Measurements from ENCODE around the gene NT5C1B.

DNA sequence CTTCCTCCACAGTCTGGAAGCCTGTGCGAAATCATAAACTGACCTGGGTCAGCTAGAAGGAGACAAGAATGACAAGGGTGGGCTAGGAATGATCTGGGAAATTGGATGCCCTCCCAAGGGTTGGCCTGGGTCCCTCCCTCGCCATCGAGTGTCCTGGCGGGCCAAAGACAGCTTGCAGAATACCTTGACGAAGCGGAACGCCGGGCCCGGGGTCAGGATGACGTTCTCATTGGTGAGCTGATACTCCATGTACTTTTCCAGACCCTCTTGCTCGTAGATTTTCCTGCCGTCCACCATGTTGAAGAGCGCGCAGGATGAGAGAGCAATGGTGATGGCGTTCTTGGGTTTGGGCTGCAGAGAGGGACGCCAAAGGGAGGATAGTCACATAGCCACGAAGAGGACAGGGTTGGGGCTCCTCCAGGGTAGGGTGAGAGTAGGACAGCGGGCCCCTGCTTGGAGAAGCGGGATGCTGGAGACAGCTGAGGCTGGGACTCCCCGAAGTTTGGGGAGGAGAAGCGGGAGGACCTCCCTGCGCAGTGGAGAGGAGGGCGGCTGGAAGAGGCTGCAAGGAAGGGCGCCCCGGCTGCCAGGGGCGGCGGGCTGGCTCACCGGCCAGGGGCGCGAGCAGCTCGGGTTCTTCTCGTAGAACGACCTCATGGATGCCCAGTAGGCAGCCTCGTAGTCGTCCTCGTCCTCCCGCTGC, 5.3 kb downstream of the NT5C1B start:
- TF ChIP-seq POLR2AphosphoS5 (IDR thresholded peaks at IDR 0.05) = no peak
- TF ChIP-seq, protein P1, sequence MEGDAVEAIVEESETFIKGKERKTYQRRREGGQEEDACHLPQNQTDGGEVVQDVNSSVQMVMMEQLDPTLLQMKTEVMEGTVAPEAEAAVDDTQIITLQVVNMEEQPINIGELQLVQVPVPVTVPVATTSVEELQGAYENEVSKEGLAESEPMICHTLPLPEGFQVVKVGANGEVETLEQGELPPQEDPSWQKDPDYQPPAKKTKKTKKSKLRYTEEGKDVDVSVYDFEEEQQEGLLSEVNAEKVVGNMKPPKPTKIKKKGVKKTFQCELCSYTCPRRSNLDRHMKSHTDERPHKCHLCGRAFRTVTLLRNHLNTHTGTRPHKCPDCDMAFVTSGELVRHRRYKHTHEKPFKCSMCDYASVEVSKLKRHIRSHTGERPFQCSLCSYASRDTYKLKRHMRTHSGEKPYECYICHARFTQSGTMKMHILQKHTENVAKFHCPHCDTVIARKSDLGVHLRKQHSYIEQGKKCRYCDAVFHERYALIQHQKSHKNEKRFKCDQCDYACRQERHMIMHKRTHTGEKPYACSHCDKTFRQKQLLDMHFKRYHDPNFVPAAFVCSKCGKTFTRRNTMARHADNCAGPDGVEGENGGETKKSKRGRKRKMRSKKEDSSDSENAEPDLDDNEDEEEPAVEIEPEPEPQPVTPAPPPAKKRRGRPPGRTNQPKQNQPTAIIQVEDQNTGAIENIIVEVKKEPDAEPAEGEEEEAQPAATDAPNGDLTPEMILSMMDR (IDR thresholded peaks at IDR 0.05; ENCODE audit: poor library complexity, severe bottlenecking) = no peak

All from neural cell (in vitro differentiated cells).